DND-41 (cell line): ENCODE data around the gene ITGAX.
"Not testable (repeated sequence)": the region's sequence is repeated elsewhere in the genome, so short reads cannot be mapped to it uniquely, and the experiment has no call there.

ENCODE experiments used
- EZH2 ChIP-seq: IDR thresholded peaks from 3 replicates; pipeline ENCODE4 v1.6.1; 2012; ENCODE audit warnings: borderline replicate concordance, low read depth, mild to moderate bottlenecking, moderate library complexity, low read length, inconsistent platforms; ENCODE audit not compliant: severe bottlenecking
- TF ChIP-seq, protein P1 (sequence below): IDR thresholded peaks from 2 replicates; pipeline ENCODE4 v1.5.1; 2012; ENCODE audit warnings: borderline replicate concordance, low read length, moderate library complexity, mild to moderate bottlenecking; ENCODE audit not compliant: poor library complexity, severe bottlenecking; ENCODE audit errors: extremely low read depth

DNA sequence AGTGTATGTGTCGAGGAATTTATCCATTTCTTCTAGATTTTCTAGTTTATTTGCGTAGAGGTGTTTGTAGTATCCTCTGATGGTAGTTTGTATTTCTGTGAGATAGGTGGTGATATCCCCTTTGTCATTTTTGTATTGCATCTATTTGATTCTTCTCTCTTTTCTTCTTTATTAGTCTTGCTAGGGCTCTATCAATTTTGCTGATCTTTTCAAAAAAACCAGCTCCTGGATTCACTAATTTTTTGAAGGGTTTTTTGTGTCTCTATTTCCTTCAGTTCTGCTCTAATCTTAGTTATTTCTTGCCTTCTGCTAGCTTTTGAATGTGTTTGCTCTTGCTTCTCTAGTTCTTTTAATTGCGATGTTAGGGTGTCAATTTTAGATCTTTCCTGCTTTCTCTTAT, 46.6 kb upstream of the ITGAX start:
- TF ChIP-seq, protein P1, sequence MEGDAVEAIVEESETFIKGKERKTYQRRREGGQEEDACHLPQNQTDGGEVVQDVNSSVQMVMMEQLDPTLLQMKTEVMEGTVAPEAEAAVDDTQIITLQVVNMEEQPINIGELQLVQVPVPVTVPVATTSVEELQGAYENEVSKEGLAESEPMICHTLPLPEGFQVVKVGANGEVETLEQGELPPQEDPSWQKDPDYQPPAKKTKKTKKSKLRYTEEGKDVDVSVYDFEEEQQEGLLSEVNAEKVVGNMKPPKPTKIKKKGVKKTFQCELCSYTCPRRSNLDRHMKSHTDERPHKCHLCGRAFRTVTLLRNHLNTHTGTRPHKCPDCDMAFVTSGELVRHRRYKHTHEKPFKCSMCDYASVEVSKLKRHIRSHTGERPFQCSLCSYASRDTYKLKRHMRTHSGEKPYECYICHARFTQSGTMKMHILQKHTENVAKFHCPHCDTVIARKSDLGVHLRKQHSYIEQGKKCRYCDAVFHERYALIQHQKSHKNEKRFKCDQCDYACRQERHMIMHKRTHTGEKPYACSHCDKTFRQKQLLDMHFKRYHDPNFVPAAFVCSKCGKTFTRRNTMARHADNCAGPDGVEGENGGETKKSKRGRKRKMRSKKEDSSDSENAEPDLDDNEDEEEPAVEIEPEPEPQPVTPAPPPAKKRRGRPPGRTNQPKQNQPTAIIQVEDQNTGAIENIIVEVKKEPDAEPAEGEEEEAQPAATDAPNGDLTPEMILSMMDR = not testable (repeated sequence)
- TF ChIP-seq EZH2 = not testable (repeated sequence)
